HG03432 (cell line): ENCODE measurements around the gene P3H2.
A peak's percentile ranks its signal among the peaks of the same experiment; 100 is the strongest.
"Not testable (repeated sequence)": the region's sequence is repeated elsewhere in the genome, so short reads cannot be mapped to it uniquely, and the experiment has no call there.

Experiments used
- ATAC-seq: cut with Tn5 transposase; IDR thresholded peaks from one replicate; pipeline ENCODE4 v1.9.1; 2021; ENCODE audit warnings: mild to moderate bottlenecking, moderate library complexity; ENCODE audit not compliant: unreplicated experiment

Gene P3H2, protein sequence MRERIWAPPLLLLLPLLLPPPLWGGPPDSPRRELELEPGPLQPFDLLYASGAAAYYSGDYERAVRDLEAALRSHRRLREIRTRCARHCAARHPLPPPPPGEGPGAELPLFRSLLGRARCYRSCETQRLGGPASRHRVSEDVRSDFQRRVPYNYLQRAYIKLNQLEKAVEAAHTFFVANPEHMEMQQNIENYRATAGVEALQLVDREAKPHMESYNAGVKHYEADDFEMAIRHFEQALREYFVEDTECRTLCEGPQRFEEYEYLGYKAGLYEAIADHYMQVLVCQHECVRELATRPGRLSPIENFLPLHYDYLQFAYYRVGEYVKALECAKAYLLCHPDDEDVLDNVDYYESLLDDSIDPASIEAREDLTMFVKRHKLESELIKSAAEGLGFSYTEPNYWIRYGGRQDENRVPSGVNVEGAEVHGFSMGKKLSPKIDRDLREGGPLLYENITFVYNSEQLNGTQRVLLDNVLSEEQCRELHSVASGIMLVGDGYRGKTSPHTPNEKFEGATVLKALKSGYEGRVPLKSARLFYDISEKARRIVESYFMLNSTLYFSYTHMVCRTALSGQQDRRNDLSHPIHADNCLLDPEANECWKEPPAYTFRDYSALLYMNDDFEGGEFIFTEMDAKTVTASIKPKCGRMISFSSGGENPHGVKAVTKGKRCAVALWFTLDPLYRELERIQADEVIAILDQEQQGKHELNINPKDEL

DNA sequence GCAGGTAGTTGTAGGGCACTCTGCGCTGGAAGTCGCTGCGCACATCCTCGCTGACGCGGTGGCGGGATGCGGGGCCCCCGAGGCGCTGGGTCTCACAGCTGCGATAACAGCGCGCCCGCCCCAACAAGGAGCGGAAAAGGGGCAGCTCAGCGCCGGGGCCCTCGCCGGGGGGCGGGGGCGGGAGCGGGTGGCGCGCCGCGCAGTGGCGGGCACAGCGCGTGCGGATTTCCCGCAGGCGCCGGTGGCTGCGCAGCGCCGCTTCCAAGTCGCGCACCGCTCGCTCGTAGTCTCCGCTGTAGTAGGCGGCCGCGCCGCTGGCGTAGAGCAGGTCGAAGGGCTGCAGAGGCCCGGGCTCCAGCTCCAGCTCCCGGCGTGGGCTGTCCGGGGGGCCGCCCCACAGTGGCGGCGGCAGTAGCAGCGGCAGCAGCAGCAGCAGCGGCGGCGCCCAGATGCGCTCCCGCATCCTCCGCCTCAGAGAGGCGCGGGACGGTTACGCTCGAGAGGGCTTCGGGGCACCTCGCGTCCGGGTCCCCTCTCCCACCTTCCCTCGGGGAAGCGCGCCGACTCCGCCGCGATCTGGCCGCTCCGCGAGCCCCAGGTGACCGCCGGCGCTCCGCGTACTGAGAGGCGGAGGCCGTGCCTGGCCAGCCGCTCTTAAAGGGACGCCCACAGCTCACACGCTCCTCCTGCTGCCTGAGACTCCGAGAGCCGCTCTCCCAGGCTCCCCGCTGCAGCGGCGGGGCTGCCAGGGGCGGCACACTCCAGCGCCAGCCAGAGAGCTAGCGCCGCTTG is at the start of gene P3H2:
Gene P3H2 (minus strand): TSS at position 629 of the 792 bp plus-strand sequence. CDS start 166 bp downstream, at position 463.
- ATAC-seq: peak; percentile 90

DNA sequence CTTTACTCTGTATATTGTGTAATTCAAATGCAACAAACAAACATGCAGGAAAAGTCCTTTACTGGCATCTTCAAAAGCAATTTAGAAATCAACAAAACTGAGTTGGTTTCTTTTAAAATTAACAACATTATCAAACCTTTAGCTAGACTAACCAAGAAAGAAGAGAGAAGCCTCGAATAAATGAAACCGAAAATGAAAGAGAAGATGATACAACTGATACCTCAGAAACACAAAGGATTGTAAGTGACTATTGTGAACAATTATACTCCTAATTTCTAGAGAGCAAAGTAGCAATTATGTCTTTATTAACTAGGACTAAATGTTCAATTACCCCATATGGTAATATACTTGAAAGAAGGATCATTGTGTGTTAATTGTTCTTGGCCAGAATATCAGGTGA is 49.2 kb upstream of the P3H2 start:
- ATAC-seq: peak; percentile 73

DNA sequence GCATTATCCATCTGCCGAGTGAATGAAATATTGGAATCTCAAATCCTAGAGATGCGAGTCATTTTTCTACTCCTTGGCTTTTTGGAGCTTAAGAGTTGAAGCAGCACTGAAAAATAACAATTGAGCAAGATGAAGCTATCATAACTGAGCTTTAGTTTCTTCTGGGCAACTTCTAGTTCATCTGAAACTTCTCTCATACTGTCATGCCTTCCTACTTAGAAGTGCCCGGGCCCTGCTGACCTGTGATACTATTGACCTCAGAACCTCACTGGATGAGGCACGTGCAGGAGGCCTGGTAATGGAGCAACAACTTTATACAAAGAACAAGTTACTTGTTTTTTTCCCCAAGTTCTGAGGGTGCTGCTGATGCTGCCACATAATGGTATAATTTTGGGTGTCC is 48.5 kb upstream of the P3H2 start:
- ATAC-seq: peak; percentile 25

DNA sequence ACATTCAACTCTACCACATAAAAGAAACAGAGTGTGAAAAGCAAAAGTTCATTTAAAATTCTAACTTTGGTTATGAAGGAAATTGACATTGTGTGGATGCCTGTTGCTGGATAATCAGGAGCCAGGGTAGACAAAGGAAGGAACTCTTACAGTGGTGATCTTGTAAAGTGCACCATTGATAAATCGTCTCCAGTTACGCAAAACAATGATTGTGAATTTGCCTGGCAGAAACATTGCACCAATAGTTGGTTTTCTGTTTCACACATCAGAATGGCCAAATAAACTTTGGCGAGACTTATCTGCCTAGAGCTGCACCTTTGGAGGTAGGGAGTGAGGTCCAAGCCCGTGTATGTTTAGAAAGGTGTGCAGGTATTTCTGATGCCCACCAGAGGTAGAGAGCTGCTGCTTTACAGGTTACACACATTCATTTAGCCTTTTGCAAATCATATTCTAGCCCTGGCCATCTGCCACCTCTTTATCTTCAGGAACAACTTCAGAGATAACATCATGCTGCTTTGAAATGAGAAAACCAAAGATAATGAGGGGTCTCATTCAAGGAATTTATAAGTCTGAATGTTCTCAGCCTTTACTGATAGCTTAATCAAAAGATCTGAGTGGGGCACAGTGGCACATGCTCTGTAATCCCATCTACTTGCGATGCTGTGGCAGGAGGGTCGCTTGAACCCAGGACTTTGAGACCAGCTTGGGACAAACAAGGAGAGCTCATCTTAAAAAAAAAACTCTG is 47.4 kb upstream of the P3H2 start:
- ATAC-seq: no peak

DNA sequence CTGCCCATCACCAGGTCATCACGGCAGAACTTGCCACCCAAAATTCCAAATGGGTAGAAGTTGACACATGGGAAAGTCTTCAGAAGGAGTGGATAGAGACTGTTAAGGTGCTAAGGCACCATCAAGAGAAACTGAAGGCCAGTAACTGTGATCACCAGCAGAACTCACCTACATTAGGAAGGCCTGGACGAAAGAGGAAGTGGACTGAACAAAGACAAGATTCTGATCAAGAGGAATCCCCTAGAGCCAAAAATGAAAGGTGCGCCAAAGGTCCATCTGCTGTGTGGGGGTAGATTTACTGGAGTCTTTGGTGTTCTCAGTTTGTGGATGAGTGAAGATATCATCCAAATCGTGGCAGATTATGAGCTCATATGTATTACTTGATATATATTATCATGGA is 46.3 kb upstream of the P3H2 start:
- peak; percentile 56 for ATAC-seq

DNA sequence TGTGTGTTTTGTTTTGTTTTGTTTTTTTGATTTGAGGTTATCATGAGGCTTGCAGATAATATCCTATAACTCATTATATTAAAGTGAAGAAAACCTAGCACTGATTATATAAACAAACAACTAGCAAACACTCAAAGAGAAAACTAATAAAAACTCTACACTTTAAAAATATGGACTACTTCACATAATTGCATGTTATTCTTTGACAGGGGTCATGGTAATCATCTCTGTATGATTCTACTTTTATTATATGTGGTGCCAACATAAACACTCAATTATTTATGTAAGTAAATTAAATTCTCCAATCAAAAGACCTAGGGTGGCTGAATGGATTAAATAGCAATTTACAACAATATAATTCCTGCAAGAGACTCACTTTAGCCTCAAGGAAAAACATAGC is 44.6 kb upstream of the P3H2 start:
- no peak for ATAC-seq

DNA sequence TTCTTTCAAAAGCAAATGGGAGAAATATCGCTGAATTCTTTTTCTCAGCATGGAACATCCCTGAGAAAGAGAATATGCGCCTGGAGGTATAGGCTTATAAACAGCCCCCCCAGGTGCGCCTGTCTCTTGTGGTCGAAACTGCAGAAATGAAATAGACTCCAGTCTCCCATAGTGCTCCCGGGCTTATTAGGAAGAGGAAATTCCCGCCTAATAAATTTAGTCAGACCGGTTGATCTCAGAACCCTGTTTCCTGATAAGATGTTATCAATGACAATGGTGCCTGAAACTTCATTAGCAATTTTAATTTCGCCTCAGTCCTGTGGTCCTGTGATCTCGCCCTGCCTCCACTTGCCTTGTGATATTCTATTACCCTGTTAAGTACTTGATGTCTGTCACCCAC is 41.3 kb upstream of the P3H2 start:
- not testable (repeated sequence) for ATAC-seq

DNA sequence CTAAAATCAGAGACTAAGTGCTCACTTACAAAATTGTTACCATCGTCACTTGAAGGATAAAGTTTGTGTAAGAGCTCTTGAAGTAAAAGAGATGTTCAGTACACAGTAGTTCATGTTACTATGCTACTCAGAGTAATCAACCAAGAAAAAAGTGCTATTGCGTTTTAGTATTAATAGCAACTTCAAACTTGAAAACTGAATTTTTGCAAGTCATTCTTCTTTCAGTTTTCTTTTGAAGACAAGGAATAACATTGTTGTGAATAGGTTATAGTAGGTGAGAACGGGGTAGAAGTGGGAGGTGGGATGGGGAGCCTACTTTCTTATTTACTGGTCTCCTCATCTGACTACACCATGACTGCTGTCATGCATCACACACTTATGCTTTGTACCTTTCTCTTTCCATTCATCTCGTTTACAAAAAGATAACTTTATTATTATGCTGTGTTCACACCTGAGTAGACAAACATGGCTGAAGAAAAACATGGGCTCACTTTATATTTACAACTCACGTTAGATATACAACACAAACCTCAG is 39.3 kb upstream of the P3H2 start:
- ATAC-seq: no peak

DNA sequence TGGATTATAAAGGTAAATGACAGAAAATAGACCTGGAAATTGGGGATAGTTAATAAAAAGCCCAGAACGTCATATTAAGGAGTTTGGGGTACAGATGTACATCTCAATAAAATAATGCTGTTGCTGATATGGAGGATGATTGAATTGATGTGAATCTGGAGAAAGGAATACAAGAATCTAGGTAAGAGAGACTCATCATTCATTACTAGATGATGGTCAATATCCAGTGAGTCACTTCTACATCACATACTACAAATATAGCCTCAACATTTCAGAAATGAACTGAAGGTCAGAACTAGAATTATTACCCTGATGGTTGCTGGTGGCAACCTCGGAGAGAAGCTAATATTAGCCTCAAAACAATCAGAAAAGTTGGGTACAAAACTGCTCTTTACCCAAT is 37.6 kb upstream of the P3H2 start:
- ATAC-seq: no peak

DNA sequence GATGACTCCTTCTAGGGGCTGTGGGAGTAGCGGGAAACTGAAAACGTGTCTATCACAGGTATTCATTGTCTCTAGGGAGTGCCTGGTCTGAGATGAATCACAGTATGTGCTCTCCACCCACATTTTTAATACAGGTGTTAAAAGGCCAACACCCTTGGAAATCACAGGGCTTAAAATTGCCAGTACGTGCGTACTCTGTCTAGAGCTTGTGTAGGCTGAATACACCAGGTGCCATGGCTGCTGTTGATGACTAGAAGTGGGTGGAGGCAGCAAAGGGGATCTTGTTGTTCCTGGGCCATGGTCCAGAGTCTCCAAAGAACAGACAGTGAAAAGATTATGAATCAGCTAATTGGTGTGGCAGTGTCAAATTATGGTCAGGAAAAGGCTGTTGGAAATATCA is 35.1 kb upstream of the P3H2 start:
- ATAC-seq: no peak

DNA sequence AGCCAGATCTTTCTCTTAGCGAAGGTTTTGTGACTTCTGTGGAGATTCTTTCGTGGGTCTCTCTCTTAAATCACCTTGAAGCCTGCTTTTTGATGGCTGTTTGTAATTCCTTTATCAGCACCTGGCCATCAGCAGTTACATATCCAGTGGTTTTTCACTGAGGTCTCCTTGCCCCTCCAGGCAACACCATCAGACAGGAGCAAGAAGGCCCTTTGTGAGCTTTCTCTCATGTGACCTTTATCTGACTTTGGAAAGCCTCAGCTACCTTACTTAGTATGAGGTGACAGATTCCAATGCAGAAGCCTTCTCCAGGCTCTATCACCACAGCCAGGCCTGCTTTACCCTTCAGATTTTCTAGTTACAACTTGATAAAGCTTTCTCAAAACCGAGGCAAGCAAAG is 30.0 kb upstream of the P3H2 start:
- ATAC-seq: no peak

DNA sequence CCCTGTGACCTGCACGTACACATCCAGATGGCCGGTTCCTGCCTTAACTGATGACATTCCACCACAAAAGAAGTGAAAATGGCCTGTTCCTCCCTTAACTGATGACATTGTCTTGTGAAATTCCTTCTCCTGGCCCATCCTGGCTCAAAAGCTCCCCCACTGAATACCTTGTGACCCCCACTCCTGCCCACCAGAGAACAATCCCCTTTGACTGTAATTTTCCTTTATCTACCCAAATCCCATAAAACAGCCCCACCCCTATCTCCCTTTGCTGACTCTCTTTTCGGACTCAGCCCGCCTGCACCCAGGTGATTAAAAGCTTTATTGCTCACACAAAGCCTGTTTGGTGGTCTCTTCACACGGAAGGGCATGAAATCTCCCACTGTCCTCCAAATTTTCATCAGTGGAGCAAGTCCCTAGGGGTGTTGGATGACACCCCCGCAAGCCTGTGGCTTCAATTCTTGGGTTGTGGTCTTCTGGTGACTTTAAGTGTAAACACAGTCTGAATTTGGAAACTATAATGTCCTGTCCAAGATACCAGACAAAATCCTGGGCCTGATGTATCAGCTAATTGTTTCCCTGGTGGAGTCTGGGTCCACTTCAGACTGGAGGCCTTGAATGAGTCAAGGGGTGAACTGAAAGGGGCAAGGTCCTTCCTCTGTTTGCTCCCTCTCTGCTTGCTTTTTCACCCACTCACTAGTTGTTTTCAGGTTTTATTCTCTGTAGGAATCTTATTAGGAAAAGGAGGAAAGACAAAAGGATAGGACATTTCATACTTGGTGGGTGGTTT is 29.3 kb upstream of the P3H2 start:
- ATAC-seq: not testable (repeated sequence)

DNA sequence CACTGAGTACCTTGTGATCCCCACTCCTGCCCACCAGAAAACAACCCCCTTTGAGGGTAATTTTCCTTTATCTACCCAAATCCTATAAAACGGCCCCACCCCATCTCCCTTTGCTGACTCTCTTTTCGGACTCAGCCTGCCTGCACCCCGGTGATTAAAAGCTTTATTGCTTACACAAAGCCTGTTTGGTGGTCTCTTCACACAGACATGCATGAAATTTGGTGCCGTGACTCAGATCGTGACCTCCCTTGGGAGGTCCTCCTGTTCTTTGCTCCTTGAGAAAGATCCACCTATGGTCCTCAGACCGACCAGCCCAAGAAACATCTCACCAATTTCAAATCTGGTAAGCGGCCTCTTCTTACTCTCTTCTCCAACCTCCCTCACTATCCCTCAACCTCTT is 24.1 kb upstream of the P3H2 start:
- ATAC-seq: not testable (repeated sequence)

DNA sequence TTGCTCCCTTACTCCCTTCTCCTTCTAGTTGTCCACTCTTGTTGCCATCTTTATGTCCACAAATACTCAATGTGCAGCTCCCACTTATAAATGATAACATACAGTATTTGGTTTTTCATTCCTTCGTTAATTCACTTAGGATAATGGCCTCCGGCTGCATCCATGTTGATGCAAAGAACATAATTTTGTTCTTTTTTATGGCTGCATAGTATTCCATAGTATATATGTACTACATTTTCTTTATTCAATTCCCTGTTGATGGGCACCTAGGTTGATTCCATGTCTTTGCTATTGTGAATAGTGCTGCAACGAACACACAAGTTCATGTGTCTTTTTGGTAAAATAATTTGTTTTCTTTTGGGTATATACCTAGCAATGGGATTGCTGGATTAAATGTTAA is 21.3 kb upstream of the P3H2 start:
- no peak for ATAC-seq

DNA sequence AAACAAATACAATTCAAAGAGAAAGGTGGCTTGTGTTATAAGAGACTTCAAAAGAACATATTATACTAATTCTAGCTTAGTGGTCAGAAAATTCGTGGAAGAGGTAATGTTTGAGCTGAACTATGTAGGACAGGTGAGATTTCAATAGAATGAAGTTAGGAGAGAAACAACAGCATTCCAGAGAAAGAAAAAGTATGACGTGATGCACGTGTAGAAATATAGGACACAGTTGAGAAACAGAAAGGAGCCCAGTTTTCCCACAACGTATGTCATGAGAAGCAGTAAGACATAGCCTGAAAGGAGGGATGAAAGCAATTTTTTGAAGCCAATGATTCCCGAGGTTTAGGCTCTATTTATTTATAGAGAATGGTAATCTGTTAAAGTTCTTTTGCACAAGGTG is 18.7 kb upstream of the P3H2 start:
- no peak for ATAC-seq

DNA sequence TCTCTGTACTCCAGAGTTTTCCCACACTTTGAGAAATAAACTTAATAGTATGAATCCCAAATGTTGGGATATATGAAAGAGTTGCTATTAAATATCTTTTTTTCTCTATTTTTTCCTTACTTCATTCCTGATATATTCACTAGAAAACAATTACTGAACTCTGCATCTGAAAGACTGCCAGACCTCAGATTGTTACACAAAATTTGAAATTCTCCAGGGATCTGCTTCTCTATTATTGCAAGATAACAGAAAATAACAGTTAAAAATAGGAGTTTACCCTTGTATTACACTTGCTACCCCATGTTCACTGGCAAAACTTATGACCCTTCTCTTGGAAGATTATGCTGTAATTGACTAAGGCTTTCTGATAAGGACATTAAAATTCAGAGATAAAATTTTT is 11.7 kb upstream of the P3H2 start:
- ATAC-seq: no peak

DNA sequence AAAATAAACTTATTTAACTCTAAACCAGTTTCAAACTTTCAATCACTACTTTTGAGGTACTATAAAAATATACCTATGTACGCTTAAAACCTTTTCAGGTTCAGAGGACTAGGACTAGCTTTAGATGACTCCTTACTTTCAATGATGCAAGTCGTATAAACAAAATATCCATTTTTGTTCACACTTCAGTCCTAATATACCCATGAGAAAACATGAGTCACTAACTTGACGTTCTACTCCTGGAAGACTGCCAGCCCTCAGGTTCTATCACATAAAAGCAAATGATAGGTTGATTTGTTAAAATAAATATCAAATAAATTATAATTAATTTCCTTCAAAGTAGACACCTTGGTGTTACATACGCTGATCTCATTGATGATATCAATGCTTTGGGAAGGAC is 10.6 kb upstream of the P3H2 start:
- ATAC-seq: no peak

DNA sequence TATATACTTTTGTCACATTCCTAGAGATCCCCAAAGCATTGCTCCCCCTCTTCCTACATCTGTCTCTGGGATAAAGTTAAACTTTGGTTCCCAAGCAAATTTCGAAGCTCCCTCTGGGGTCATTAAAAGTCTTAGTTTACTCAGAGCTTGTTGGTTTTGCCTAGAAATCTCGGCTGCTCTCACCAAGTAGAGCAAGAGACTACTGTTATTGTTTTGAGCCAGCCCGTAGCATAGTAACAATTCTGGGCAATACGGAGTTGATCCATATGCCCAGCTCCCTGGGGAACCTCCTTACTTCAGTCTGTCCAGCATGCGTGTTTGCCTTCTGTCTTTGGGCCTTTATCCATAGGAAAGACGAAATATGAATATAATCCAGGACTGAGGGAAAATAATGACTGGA is 10.0 kb upstream of the P3H2 start:
- no peak for ATAC-seq

DNA sequence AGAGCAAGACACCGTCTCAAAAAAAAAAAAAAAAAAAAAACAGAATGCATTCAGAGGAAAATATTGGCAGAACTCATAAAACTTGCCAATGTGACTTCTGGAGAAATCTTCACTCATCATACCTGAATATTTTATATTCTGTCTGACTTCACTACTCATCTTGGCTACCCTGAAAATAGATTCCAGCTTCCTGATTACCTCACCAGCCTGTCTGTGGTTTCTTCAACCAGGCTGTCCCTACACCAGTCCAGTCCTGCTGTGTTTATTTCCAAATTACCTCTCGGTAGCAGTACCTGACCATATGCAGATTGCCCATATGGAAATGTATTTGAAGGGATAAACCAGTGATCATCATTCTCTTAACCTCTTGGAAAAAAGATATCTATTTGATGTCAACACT is 9.3 kb upstream of the P3H2 start:
- no peak for ATAC-seq

DNA sequence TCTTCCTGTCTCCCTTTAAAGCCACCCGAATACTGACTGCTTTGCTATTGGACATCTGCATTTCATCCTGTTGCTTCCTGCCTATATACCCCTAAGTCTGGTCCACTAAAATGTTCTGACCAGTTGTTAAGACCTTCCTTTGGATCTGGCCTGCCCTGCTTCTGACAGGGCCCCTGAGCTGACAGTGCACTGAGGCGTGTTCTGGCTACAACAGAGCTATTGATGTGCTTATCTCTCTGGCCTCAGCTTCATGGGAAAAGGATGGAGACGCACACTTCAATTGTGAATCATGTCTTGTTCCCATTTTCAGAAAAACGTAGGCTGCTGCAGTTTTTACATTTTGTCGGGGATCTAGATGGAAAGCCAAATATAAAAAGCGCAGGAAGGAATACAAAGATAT is 7.1 kb upstream of the P3H2 start:
- ATAC-seq: no peak
